ENCODE results near the gene ARNT2.

The ARNT2 gene

DNA sequence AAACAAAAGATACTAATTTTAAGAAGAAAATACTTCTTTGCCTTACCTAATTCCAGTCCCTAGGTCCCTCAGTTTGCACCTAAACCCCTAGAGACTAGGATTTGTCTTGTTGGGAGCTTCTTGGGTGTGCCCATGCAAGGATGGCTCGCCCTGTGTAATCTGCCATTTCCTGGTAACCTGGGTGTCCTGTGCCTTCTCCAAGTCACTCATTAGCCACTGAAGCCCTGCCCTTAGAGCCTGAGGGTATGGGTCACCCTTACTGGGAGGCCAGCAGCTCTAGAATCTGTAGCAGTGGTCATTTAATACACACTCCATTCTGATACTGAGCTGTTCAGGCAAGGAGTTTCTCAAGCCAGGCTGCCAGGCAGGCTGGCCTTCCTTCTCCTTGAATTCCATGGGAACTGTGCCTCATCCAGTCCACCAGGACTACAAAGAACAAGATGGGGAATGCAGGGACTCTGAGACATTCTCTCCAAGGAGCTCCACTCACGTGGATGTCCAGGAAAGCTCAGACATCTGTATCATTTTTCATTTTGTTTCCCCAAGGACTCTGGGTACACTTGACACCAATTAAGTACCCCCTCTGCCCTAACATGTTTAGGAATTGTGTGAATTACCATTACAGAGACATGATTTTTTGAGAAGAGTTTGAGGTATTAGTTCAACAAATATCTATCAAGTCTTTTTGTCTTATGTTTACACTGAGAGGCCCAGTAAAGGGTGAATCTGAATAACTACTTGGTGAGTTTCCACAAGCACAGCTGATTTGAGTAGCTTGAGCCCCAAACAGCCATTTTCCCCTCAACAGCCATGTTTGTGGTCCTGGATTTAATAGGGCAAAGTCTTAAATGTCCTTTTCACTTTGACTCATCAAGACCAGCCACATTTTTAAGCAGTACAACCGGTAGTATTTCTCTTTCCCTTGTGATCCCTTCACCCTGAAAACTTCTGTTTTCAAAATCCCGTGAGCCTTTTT is 52.6 kb downstream of the ARNT2 start:
- DNase-seq (ENCODE audit: extremely low read depth, insufficient read length): no peak
- H3K4me3 ChIP-seq (replicated peaks; ENCODE audit: low read depth, low read length): no peak overlapping the region
- no peaks in the 10 kb centered on the region for H3K36me3 ChIP-seq (ENCODE audit: control insufficient read depth, insufficient read depth, low read length)
- TF ChIP-seq, protein P1, sequence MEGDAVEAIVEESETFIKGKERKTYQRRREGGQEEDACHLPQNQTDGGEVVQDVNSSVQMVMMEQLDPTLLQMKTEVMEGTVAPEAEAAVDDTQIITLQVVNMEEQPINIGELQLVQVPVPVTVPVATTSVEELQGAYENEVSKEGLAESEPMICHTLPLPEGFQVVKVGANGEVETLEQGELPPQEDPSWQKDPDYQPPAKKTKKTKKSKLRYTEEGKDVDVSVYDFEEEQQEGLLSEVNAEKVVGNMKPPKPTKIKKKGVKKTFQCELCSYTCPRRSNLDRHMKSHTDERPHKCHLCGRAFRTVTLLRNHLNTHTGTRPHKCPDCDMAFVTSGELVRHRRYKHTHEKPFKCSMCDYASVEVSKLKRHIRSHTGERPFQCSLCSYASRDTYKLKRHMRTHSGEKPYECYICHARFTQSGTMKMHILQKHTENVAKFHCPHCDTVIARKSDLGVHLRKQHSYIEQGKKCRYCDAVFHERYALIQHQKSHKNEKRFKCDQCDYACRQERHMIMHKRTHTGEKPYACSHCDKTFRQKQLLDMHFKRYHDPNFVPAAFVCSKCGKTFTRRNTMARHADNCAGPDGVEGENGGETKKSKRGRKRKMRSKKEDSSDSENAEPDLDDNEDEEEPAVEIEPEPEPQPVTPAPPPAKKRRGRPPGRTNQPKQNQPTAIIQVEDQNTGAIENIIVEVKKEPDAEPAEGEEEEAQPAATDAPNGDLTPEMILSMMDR (IDR thresholded peaks at IDR 0.05; ENCODE audit: insufficient read depth, low read length, poor library complexity, severe bottlenecking): no peak
- peaks cover 1% of the 10 kb centered on the region; the same call in 1 of the 2 replicates for H3K27me3 ChIP-seq (replicated peaks; ENCODE audit: control insufficient read depth, insufficient read depth, low read length)

DNA sequence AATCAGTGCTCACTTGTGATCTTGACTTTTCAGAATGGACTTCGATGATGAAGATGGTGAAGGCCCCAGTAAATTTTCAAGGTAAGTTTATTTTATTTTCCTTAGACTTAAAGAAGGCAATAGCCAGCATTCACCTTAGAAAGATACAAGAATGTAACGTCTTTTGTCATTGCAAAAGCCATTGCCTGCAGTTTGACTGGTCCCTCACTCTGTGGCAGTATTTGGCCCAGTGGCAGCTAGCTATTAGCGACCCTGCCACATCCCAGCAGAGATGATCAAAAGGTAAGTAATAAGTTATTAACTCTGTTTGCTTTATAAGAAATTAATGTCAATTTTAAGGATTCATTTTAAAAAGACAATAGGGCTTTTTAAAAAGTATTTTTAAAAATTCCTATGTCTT is 53.7 kb downstream of the ARNT2 start:
- TF ChIP-seq, protein P1 (IDR thresholded peaks at IDR 0.05; ENCODE audit: insufficient read depth, low read length, poor library complexity, severe bottlenecking): no peak
- peaks cover 1% of the 10 kb centered on the region; the same call in 1 of the 2 replicates for H3K27me3 ChIP-seq (replicated peaks; ENCODE audit: control insufficient read depth, insufficient read depth, low read length)
- DNase-seq (ENCODE audit: extremely low read depth, insufficient read length): no peak

DNA sequence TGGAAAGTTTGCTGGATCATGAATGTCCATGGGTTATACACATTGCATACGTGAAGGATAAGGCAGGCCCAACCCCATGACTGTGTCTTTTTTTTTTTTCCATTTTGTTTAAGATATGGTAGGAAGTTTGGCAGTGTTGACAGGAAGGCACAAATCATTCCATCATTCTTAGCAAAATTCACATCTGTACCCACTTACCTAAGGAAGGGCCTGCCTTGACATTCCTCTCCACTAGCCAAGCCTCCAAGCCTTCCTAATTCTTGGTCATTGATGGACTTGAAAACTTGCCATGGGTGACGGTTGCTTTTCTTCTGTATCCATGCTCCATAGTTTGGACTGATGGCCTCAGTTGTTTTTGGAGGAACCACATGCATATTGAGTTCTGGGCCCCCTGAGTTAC is 54.4 kb downstream of the ARNT2 start:
- no peaks in the 10 kb centered on the region for H3K36me3 ChIP-seq (ENCODE audit: control insufficient read depth, insufficient read depth, low read length)
- H3K27me3 ChIP-seq (replicated peaks; ENCODE audit: control insufficient read depth, insufficient read depth, low read length): peaks cover 1% of the 10 kb centered on the region; the same call in 1 of the 2 replicates
- TF ChIP-seq, protein P1 (IDR thresholded peaks at IDR 0.05; ENCODE audit: insufficient read depth, low read length, poor library complexity, severe bottlenecking): no peak

More for the DNA sequence above, 53.7 kb downstream of the ARNT2 start:
- no peaks in the 10 kb centered on the region for H3K36me3 ChIP-seq (ENCODE audit: control insufficient read depth, insufficient read depth, low read length)
- H3K4me3 ChIP-seq (replicated peaks; ENCODE audit: low read depth, low read length): no peak overlapping the region

DNA sequence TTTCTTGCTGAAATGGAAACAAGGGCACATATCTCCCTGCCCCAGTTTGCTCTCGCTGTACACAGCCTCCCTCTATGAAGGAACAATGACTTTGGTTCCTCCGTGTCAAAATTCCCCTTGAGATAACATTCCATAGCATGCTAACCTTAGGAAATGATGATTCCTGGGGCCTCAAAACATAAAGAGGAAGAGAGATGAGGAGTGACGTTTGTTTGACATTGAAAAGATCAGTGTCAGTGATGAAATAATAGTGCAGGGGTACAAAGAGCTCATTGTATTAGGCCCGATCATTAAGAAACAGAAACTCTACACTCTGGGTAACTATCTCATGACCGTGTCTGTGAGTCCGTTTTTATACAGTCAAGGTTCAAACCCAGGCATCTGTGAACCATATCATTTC is 55.2 kb downstream of the ARNT2 start:
- no peak for DNase-seq (ENCODE audit: extremely low read depth, insufficient read length)
- TF ChIP-seq, protein P1 (IDR thresholded peaks at IDR 0.05; ENCODE audit: insufficient read depth, low read length, poor library complexity, severe bottlenecking): no peak
- H3K27me3 ChIP-seq (replicated peaks; ENCODE audit: control insufficient read depth, insufficient read depth, low read length): peaks cover 1% of the 10 kb centered on the region; the same call in 1 of the 2 replicates
- no peak overlapping the region for H3K4me3 ChIP-seq (replicated peaks; ENCODE audit: low read depth, low read length)
- no peaks in the 10 kb centered on the region for H3K36me3 ChIP-seq (ENCODE audit: control insufficient read depth, insufficient read depth, low read length)

More for the DNA sequence above, 54.4 kb downstream of the ARNT2 start:
- H3K4me3 ChIP-seq (replicated peaks; ENCODE audit: low read depth, low read length): no peak overlapping the region
- no peak for DNase-seq (ENCODE audit: extremely low read depth, insufficient read length)

DNA sequence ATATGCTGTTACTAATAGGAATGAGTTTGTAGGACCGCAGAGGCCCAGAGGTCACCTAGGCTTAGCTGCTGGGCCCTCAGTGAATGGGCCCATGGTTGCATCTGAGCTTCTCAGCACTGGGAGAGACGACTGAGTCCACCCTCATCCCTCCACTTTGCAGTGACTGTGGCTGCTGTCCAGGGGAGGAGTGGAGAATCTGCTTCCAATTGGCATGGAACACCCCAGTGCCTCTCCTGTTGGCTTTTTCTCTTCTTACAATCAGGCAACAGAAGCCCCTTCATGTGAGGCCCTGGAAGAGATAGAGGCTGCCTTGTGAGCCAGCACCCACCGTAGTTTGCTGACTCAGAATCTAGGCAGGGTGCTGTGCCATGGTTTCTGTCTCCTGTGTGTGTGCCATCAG is 55.6 kb downstream of the ARNT2 start:
- TF ChIP-seq, protein P1 (IDR thresholded peaks at IDR 0.05; ENCODE audit: insufficient read depth, low read length, poor library complexity, severe bottlenecking): no peak
- peaks cover 3% of the 10 kb centered on the region for H3K27me3 ChIP-seq (replicated peaks; ENCODE audit: control insufficient read depth, insufficient read depth, low read length)
- H3K36me3 ChIP-seq (ENCODE audit: control insufficient read depth, insufficient read depth, low read length): no peaks in the 10 kb centered on the region
- DNase-seq (ENCODE audit: extremely low read depth, insufficient read length): no peak
- H3K4me3 ChIP-seq (replicated peaks; ENCODE audit: low read depth, low read length): no peak overlapping the region
